ENCODE results near the gene SLCO4A1.

The SLCO4A1 gene

GRCh38 chr20:62642051-62642665 is at the start of gene SLCO4A1:
SLCO4A1 (plus strand) TSS chr20:62642503; CDS start chr20:62656455, 13,952 bp downstream.
- no peak for DNase-seq (ENCODE audit: low read depth, low spot score)

GRCh38 chr20:62592506-62593177 is 49.7 kb upstream of the SLCO4A1 start:
- DNase-seq (ENCODE audit: low read depth, low spot score): no peak

GRCh38 chr20:62593616-62594015 is 48.7 kb upstream of the SLCO4A1 start:
- DNase-seq (ENCODE audit: low read depth, low spot score): no peak

- no peak for DNase-seq (ENCODE audit: low read depth, low spot score)
Measured at GRCh38 chr20:62595069-62595468, 47.2 kb upstream of the SLCO4A1 start.

GRCh38 chr20:62595491-62595890 is 46.8 kb upstream of the SLCO4A1 start:
- no peak for DNase-seq (ENCODE audit: low read depth, low spot score)

GRCh38 chr20:62596486-62596885 is 45.8 kb upstream of the SLCO4A1 start:
- DNase-seq (ENCODE audit: low read depth, low spot score): no peak

GRCh38 chr20:62596921-62597320 is 45.4 kb upstream of the SLCO4A1 start:
- DNase-seq (ENCODE audit: low read depth, low spot score): no peak

- no peak for DNase-seq (ENCODE audit: low read depth, low spot score)
Measured at GRCh38 chr20:62597416-62598115, 44.7 kb upstream of the SLCO4A1 start.

GRCh38 chr20:62598761-62599194 is 43.5 kb upstream of the SLCO4A1 start:
- no peak for DNase-seq (ENCODE audit: low read depth, low spot score)

GRCh38 chr20:62599216-62600110 is 42.8 kb upstream of the SLCO4A1 start:
- no peak for DNase-seq (ENCODE audit: low read depth, low spot score)

GRCh38 chr20:62601172-62601571 is 41.1 kb upstream of the SLCO4A1 start:
- DNase-seq (ENCODE audit: low read depth, low spot score): no peak

- DNase-seq (ENCODE audit: low read depth, low spot score): no peak
Measured at GRCh38 chr20:62601714-62602113, 40.6 kb upstream of the SLCO4A1 start.

- no peak for DNase-seq (ENCODE audit: low read depth, low spot score)
Measured at GRCh38 chr20:62602550-62602949, 39.8 kb upstream of the SLCO4A1 start.

GRCh38 chr20:62603021-62603906 is 39.0 kb upstream of the SLCO4A1 start:
- DNase-seq (ENCODE audit: low read depth, low spot score): no peak

GRCh38 chr20:62603907-62604785 is 38.2 kb upstream of the SLCO4A1 start:
- DNase-seq (ENCODE audit: low read depth, low spot score): no peak

- DNase-seq (ENCODE audit: low read depth, low spot score): no peak
Measured at GRCh38 chr20:62604796-62605195, 37.5 kb upstream of the SLCO4A1 start.

- DNase-seq (ENCODE audit: low read depth, low spot score): no peak
Measured at GRCh38 chr20:62605236-62605943, 36.9 kb upstream of the SLCO4A1 start.

GRCh38 chr20:62606016-62606415 is 36.3 kb upstream of the SLCO4A1 start:
- no peak for DNase-seq (ENCODE audit: low read depth, low spot score)

- peak; percentile 20 for DNase-seq (ENCODE audit: low read depth, low spot score)
Measured at GRCh38 chr20:62606551-62607201, 35.6 kb upstream of the SLCO4A1 start.
